SK-N-SH treated with all-trans-retinoic acid at 6 μM for 48 hours (cell line): ENCODE results near the gene LUM.

Source experiments
- ATAC-seq: fragments of 200-7000 bp; cut with Tn5 transposase; 3 replicates; pipeline ENCODE4 v1.9.1; 2020; ENCODE audit warnings: mild to moderate bottlenecking, moderate library complexity
- ARNTL ChIP-seq: fragments of 450-650 bp; formaldehyde crosslinking; IDR thresholded peaks from 2 replicates; pipeline ENCODE4 v1.5.0; 2020; ENCODE audit warnings: low read depth, mild to moderate bottlenecking, moderate library complexity, borderline replicate concordance
- BACH2 ChIP-seq: fragments of 250-450 bp; sonication (Bioruptor Pico); IDR thresholded peaks from 2 replicates; pipeline ENCODE4 v1.9.0; 2021; ENCODE audit warnings: mild to moderate bottlenecking, borderline replicate concordance
- CREB5 ChIP-seq: fragments of 250-450 bp; sonication (Bioruptor Pico); IDR thresholded peaks from 2 replicates; pipeline ENCODE4 v1.5.1; 2020; ENCODE audit warnings: low read depth, mild to moderate bottlenecking, moderate library complexity
- CSDC2 ChIP-seq: fragments of 250-450 bp; sonication (Bioruptor Pico); IDR thresholded peaks from 2 replicates; pipeline ENCODE4 v1.5.0; 2020; ENCODE audit warnings: mild to moderate bottlenecking, moderate library complexity
- ESRRG ChIP-seq: fragments of 250-450 bp; sonication (Bioruptor Pico); IDR thresholded peaks from 2 replicates; pipeline ENCODE4 v1.6.1; 2021; ENCODE audit warnings: mild to moderate bottlenecking
- GLIS3 ChIP-seq: fragments of 250-450 bp; sonication (Bioruptor Pico); IDR thresholded peaks from 2 replicates; pipeline ENCODE4 v1.5.0; 2020; ENCODE audit warnings: mild to moderate bottlenecking, moderate library complexity
- ISL1 ChIP-seq: fragments of 250-450 bp; sonication (Bioruptor Pico); IDR thresholded peaks from 2 replicates; pipeline ENCODE4 v2.1.2; 2022; ENCODE audit warnings: mild to moderate bottlenecking, moderate library complexity
- OSR1 ChIP-seq: fragments of 250-450 bp; sonication (Bioruptor Pico); IDR thresholded peaks from 2 replicates; pipeline ENCODE4 v1.8.0; 2022; ENCODE audit warnings: moderate library complexity, mild to moderate bottlenecking, inconsistent platforms
- POU6F1 ChIP-seq: fragments of 250-450 bp; sonication (Bioruptor Pico); IDR thresholded peaks from 2 replicates; pipeline ENCODE4 v1.8.0; 2021; ENCODE audit warnings: low read depth, mild to moderate bottlenecking, moderate library complexity, borderline replicate concordance
- PPARA ChIP-seq: fragments of 250-450 bp; sonication (Bioruptor Pico); IDR thresholded peaks from 2 replicates; pipeline ENCODE4 v1.5.0; 2020; ENCODE audit warnings: mild to moderate bottlenecking, borderline replicate concordance
- RARB ChIP-seq: fragments of 250-450 bp; sonication (Bioruptor Pico); IDR thresholded peaks from 2 replicates; pipeline ENCODE4 v1.8.0; 2021; ENCODE audit warnings: mild to moderate bottlenecking, moderate library complexity
- SNAI2 ChIP-seq: fragments of 250-450 bp; sonication (Bioruptor Pico); IDR thresholded peaks from 2 replicates; pipeline ENCODE4 v1.5.0; 2020; ENCODE audit warnings: mild to moderate bottlenecking, moderate library complexity
- TCF4 ChIP-seq: fragments of 250-450 bp; sonication (Bioruptor Pico); IDR thresholded peaks from 2 replicates; pipeline ENCODE4 v1.8.0; 2021; ENCODE audit warnings: mild to moderate bottlenecking, moderate library complexity, borderline replicate concordance
- TOX ChIP-seq: fragments of 250-450 bp; sonication (Bioruptor Pico); IDR thresholded peaks from 2 replicates; pipeline ENCODE4 v1.8.0; 2021; ENCODE audit warnings: mild to moderate bottlenecking, moderate library complexity, borderline replicate concordance
- TSHZ2 ChIP-seq: fragments of 250-450 bp; sonication (Bioruptor Pico); IDR thresholded peaks from 2 replicates; pipeline ENCODE4 v1.5.0; 2020; ENCODE audit warnings: mild to moderate bottlenecking, moderate library complexity
- ZC3H10 ChIP-seq: fragments of 250-450 bp; sonication (Bioruptor Pico); IDR thresholded peaks from 2 replicates; pipeline ENCODE4 v1.5.1; 2021; ENCODE audit warnings: mild to moderate bottlenecking, moderate library complexity
- ZFP3 ChIP-seq: fragments of 250-450 bp; sonication (Bioruptor Pico); IDR thresholded peaks from 2 replicates; pipeline ENCODE4 v1.5.0; 2020; ENCODE audit warnings: mild to moderate bottlenecking, moderate library complexity
- ZFP30 ChIP-seq: fragments of 450-650 bp; formaldehyde crosslinking; IDR thresholded peaks from 2 replicates; pipeline ENCODE4 v1.5.0; 2022; ENCODE audit warnings: mild to moderate bottlenecking, moderate library complexity
- ZNF70 ChIP-seq: fragments of 450-650 bp; formaldehyde crosslinking; IDR thresholded peaks from 2 replicates; pipeline ENCODE4 v1.5.0; 2020; ENCODE audit warnings: mild to moderate bottlenecking, moderate library complexity
- ZNF8 ChIP-seq: fragments of 450-650 bp; formaldehyde crosslinking; IDR thresholded peaks from 2 replicates; pipeline ENCODE4 v1.5.0; 2020; ENCODE audit warnings: mild to moderate bottlenecking, moderate library complexity
- TF ChIP-seq, protein P1 (sequence below): fragments of 250-450 bp; sonication (Bioruptor Pico); IDR thresholded peaks from 2 replicates; pipeline ENCODE4 v1.5.1; 2021; ENCODE audit warnings: mild to moderate bottlenecking, moderate library complexity

LUM gene

GRCh38 chr12:91099836-91100235 lies 11.5 kb downstream of the LUM start:
- no peak for TF ChIP-seq TCF4 (CRISPR knock-in tag)
- no peak for TF ChIP-seq OSR1 (CRISPR knock-in tag)
- TF ChIP-seq, protein P1, sequence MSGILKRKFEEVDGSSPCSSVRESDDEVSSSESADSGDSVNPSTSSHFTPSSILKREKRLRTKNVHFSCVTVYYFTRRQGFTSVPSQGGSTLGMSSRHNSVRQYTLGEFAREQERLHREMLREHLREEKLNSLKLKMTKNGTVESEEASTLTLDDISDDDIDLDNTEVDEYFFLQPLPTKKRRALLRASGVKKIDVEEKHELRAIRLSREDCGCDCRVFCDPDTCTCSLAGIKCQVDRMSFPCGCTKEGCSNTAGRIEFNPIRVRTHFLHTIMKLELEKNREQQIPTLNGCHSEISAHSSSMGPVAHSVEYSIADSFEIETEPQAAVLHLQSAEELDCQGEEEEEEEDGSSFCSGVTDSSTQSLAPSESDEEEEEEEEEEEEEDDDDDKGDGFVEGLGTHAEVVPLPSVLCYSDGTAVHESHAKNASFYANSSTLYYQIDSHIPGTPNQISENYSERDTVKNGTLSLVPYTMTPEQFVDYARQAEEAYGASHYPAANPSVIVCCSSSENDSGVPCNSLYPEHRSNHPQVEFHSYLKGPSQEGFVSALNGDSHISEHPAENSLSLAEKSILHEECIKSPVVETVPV (CRISPR knock-in tag), result no peak
- TF ChIP-seq SNAI2 (CRISPR knock-in tag), result no peak
- TF ChIP-seq ZC3H10 (CRISPR knock-in tag), result no peak
- TF ChIP-seq ZFP30 (CRISPR knock-in tag), result no peak
- no peak for TF ChIP-seq RARB (CRISPR knock-in tag)
- no peak for TF ChIP-seq TOX (CRISPR knock-in tag)
- no peak for TF ChIP-seq BACH2 (CRISPR knock-in tag)
- ATAC-seq, result no peak

GRCh38 chr12:91099341-91099740 lies 12.0 kb downstream of the LUM start:
- ATAC-seq, result peak; percentile 23; the same call in 2 of the 3 replicates
- TF ChIP-seq BACH2 (CRISPR knock-in tag) (no peak), ZFP30 (CRISPR knock-in tag) (no peak), TCF4 (CRISPR knock-in tag) (no peak), PPARA (CRISPR knock-in tag) (no peak)

GRCh38 chr12:91098941-91099340 lies 12.4 kb downstream of the LUM start:
- ATAC-seq, result peak; percentile 98

DNA sequence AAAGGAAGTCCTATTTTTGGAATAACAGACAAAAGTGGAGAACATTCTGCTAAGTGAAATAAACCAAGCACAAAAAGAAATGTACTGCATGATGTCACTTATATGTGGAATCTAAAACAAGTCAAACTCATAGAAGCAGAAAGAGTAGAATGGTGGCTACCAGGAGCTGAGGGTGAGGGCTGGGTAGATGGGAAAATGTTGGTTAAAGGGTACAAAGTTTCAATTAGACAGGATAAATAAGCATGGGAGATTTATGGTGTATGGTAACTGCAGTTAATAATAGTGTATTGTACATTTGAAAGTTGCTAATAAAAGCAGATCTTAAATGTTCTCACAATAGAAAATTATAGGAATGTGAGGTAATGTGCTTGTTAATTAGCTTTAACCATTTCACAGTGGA lies 12.8 kb downstream of the LUM start:
- ATAC-seq, result no peak; the same call in 1 of the 3 replicates
- TF ChIP-seq POU6F1 (CRISPR knock-in tag), result no peak
- no peak for TF ChIP-seq ZNF8 (CRISPR knock-in tag)
- no peak for TF ChIP-seq TCF4 (CRISPR knock-in tag)
- no peak for TF ChIP-seq TOX (CRISPR knock-in tag)
- no peak for TF ChIP-seq ZC3H10 (CRISPR knock-in tag)
- no peak for TF ChIP-seq OSR1 (CRISPR knock-in tag)
- no peak for TF ChIP-seq ZNF70 (CRISPR knock-in tag)
- no peak for TF ChIP-seq TSHZ2 (CRISPR knock-in tag)
- TF ChIP-seq, protein P1 (CRISPR knock-in tag), result no peak
- no peak for TF ChIP-seq ARNTL (CRISPR knock-in tag)
- TF ChIP-seq SNAI2 (CRISPR knock-in tag), result no peak
- no peak for TF ChIP-seq GLIS3 (CRISPR knock-in tag)
- TF ChIP-seq CSDC2, result no peak
- no peak for TF ChIP-seq ISL1 (CRISPR knock-in tag)
- TF ChIP-seq PPARA (CRISPR knock-in tag), result no peak
- no peak for TF ChIP-seq RARB (CRISPR knock-in tag)
- TF ChIP-seq ZFP3 (CRISPR knock-in tag), result no peak
- no peak for TF ChIP-seq BACH2 (CRISPR knock-in tag)
- TF ChIP-seq ESRRG (CRISPR knock-in tag), result no peak

More at GRCh38 chr12:91098941-91099340, 12.4 kb downstream of the LUM start:
- TF ChIP-seq POU6F1 (CRISPR knock-in tag) (no peak), ZC3H10 (CRISPR knock-in tag) (no peak), CREB5 (CRISPR knock-in tag) (no peak)
